A549 treated with CpdA at 1 μM for 4 hours (cell line): ENCODE results near the gene SLF1. TPM values are rescaled to one million over a fixed set of nuclear protein-coding genes. Genes with fewer than 3 reads are reported as not detected.

ENCODE experiments used
- total RNA-seq: library from RNA; stranded (reverse); fragments of 200-300 nt; extraction: Qiagen RNA extraction; gene quantifications from 5 replicates; pipeline ENCODE4 v1.2.3, GENCODE V29; 2022; ENCODE audit warnings: low read depth

The SLF1 gene
- total RNA-seq, result 7.1 to 11.0 TPM (median 8.7 TPM) in 5 replicates

DNA sequence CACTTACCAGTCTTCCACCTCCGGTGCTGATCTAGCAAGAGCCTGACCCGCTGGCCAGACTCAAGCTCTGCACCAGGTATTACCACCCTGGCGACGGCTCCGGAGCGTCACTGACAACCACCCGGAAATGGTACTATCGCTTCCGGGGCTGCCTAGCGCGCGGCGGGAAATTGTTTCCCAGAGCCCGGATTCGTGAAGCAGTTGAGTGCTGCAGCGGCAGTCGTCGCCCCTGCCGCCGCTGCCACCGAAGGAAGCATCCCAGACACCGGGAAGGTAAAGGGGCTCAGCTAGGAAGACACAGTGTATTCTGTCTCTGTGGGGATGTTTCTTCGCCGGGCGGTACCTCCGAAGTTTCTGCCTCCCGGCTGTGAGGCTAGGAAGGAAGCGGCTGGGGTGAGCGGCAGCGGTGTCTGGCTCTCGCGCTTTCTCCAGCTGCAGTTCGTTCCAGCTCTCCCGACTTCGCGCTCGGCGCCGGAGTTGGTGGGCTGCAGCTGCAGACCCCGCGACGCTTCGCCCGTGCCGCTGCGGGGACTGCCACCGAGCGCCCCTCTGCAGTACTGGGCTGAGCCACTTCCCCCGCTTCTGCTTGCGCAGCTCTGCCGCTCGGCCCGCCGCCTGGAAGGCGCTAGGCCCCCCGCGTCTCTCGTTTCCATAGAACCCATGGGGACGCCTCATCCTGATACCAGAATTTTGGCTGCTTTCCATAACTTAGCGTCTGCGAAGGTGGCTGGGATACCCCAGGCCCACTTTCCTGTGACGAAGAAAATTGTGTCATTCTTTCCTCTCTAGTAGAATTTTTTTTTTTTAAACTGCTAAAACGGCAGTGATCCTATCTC lies at the start of gene SLF1, which contains the start of gene KIAA0825:
Gene SLF1 (plus strand): TSS at position 177 of the 836 bp plus-strand sequence. CDS start 10,142 bp downstream, outside the sequence.
Gene KIAA0825 (minus strand): TSS at position 112 of the 836 bp plus-strand sequence. CDS start 81,478 bp downstream, outside the sequence.

Other genes with a start within 250 kb of the SLF1 start
- 0.20 to 0.43 TPM (median 0.38 TPM) in 5 replicates for gene KIAA0825, start 65 bp upstream of the SLF1 start, total RNA-seq